ENCODE results near the gene PLCD3.

Gene PLCD3

DNA sequence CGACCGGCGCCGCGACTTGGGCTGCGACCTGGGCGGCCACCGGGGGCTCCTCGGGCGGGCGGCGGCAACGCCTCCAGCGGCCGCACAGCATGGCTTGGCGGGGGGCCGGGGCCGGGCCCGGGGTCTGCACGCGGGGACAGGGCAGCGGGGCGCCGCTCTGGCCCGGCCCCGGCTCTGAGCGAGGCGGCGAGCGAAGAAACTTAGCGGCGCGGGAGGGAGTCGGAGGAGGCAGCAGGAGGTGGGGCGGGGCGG is at the start of gene PLCD3:
Gene PLCD3, minus strand, starts transcription at position 196 of the 252 bp plus-strand sequence. Its CDS starts 105 bp downstream, at position 91.
- DNase-seq, result no peak

- no peak for DNase-seq
These were observed 45.2 kb upstream of the PLCD3 start for GRCh38 chr17:45177563-45177962.

DNA sequence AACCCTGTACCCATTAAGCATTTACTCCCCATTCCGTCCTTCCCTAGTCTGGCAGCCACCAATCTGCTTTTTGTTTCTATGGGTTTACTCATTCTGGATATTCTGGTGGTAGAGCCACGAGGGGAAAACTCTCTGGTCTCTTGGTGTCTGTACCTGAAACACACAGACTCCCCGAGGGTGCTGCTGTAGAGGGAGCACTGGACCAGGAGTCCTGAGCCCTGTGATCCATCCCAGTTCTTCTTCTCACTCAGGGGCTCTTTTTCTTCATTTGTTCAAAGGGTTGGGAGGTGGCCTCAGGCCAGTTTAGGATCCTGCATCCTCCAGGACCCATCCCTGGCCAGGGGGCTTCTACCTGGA is 43.4 kb upstream of the PLCD3 start:
- no peak for DNase-seq

DNA sequence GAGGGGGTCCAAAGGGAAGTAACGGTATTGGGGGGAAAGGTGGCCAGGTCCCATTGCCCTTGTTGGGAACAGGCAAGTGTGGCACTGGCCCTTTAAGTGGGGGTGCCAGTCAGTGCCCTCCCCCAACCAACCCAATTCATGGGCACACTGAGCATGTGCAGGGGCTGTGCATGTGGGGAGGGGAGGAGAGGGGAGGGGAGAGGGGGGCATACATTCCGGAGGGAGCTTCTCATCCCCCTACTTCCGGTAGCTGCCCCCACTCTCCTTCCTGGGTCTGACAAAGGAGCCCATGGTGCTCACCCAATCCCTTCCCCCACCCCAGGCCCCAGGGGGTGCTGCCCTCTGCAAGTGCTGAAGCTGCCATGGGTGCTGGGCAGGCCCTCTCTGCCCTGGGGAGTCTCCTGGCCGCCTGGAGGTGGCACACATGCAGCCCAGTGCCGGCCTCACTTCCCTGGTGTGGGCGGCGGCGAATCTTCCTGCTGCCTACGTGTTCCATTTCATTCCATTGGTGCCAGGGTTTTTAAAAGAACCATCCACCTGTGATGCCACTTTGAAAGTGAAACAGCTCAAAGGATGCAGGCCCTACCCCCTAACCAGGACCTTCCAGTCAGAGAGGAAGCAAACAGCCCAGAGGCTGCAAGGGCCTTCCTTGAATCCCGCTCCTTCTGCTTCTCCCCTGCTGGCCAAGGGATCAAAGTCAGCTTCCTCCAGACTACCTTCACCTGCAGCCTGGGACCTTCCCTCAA is 40.4 kb upstream of the PLCD3 start:
- peak in 1 of 2 experiments; percentile 32 for DNase-seq

- DNase-seq, result no peak
These were observed 39.9 kb upstream of the PLCD3 start for GRCh38 chr17:45172232-45172540.

GRCh38 chr17:45171338-45172231 is 39.3 kb upstream of the PLCD3 start:
- DNase-seq, result no peak

GRCh38 chr17:45170931-45171337 is 38.6 kb upstream of the PLCD3 start:
- no peak for DNase-seq

DNA sequence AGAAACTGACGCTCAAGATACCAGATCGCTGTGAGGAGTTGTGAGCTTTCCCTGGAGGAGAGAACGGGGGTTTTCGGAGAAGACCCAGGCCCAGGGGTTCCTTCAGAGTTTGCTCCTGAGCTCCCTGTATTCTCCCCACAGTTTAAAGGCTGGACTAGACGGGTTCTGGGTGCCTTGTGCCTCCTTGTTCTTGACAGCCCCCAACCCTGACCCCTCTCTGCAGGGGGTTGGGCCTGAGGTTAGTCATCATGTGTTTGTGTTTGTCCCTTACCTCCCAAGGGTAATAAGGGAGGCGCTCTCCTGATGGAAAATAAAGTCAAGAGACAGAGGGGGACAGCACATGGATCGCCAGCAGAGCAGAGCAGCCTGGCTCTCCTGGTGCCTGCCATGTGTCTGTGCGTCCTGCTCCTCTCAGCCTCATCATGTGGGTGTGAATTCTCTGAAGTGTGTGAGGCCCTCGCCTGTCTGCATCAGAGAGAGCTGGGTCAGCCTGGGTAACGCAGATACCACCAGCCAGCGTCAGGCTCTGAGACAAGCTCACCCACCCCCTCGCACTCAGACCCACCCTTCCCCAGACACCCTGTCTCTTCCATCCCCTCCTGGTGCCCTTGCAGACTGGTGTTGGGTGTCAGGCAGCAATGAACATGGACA is 38.1 kb upstream of the PLCD3 start:
- DNase-seq, result no peak

DNA sequence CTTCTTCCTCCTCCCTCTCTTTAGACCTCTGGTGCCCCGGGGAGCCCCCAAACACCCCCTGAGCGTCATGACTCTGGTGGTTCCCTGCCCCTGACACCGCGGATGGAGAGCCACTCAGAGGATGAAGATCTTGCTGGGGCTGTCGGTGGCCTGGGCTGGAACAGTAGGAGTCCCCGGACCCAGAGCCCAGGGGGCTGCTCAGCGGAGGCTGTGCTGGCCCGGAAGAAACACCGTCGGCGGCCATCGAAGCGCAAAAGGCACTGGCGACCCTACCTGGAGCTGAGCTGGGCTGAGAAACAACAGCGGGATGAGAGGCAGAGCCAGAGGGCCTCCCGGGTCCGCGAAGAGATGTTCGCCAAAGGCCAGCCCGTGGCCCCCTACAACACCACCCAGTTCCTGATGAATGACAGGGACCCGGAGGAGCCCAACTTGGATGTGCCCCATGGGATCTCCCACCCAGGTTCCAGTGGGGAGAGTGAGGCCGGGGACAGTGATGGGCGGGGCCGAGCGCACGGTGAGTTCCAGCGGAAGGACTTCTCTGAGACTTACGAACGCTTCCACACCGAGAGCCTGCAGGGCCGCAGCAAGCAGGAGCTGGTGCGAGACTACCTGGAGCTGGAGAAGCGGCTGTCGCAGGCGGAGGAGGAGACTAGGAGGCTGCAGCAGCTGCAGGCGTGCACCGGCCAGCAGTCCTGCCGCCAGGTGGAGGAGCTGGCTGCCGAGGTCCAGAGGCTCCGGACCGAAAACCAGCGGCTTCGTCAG is 36.9 kb upstream of the PLCD3 start:
- DNase-seq, result no peak

DNA sequence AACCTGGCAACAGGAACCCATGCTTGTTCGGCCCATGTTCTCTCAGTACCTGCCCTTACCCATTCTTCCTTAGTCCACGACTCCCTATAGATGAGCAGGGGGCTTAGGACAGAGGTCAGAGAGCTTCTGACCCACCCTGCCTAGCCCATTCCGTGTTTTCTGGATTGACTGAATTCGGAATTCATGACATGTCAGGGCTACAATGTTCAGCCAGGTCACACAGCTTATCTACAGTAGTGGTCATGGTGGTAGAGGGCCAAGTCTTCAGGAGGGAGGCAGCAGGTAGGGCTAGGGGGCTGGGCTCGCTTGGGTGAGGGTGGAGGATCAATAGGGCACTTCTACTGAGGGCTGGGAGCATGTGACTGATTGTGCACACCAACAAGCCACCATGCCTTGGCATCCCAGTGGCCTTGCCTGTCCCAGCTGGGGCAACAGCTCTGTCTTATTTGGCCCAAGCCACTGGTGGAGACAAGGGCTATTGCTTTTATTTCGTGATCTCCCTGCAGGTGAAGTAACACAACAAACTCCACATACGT is 32.5 kb upstream of the PLCD3 start:
- no peak for DNase-seq

DNA sequence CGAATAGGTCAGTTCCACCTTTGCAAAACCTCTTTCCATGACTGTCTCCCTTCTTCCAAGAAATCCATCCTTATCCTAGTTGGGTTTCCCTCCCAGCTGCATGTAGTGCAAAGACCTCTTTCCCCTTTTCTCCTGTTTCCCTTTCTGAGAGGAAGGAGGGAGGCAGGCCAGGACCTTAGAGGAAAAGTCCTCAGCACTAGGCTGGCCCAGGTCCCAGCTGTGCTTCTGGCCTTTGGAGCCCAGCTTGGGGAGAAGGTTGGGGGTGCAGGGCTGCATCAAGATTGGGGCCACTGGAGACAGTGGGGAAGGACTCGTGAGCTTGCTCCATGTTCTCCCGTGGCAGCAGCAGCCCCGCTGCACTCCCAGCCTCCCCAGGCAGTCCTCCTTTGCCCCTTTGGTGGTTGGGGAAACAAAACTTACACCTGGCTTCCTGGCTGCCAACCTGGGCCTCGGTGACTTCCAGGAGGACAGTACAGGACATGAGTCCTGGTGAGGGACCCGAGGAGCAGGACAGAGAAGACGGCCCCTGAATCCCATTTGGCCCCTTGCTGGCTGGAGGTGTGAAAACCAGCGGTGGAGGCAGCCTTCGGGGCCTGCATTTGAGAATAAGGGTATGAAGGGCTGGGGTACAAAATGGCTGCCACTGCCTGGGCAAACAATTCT is 29.8 kb upstream of the PLCD3 start:
- no peak for DNase-seq

GRCh38 chr17:45161288-45162024 is 29.1 kb upstream of the PLCD3 start, which contains the start of gene HEXIM2:
Gene HEXIM2, plus strand, starts transcription at chr17:45161875. Its CDS starts 919 bp downstream, at chr17:45162794.
- peak; percentile 100 for DNase-seq

- DNase-seq, result peak; percentile 36 to 50
These were observed 28.4 kb upstream of the PLCD3 start for GRCh38 chr17:45160447-45161287.

- no peak for DNase-seq
These were observed 23.9 kb upstream of the PLCD3 start for GRCh38 chr17:45156242-45156641.

- no peak for DNase-seq
These were observed 23.2 kb upstream of the PLCD3 start for GRCh38 chr17:45155483-45155882.

GRCh38 chr17:45155029-45155428 is 22.7 kb upstream of the PLCD3 start:
- no peak for DNase-seq

- peak; percentile 23 to 46 for DNase-seq
These were observed 18.8 kb upstream of the PLCD3 start for GRCh38 chr17:45150911-45151809.

- peak; percentile 61 to 66 for DNase-seq
These were observed 17.7 kb upstream of the PLCD3 start for GRCh38 chr17:45149669-45150664.

Data from AML-193 (cell line).